CMK (cell line): ENCODE results near the gene BHLHE41.

Experiments
- DNase-seq: peaks from one replicate; pipeline ENCODE4 v3.0.0-alpha.2; 2010; ENCODE audit warnings: low read depth

Gene BHLHE41

GRCh38 chr12:26077915-26078702 lies 46.7 kb downstream of the BHLHE41 start:
- DNase-seq: no peak
